ENCODE results near the gene KIAA0753.

- TF ChIP-seq CTCF (IDR thresholded peaks at IDR 0.05) (no peak), POLR2A (IDR thresholded peaks at IDR 0.05) (no peak)
Observed at GRCh38 chr17:6674586-6674985, 34.1 kb upstream of the KIAA0753 start.
